GM06990 (cell line): ENCODE results near the gene MEGF11.

Experiments
- DNase-seq: peaks from one replicate; pipeline ENCODE4 v3.0.0-alpha.2; 2011; ENCODE audit not compliant: insufficient read length; ENCODE audit errors: extremely low read depth
- H3K27me3 ChIP-seq: replicated peaks from 2 replicates; pipeline ENCODE4 v1.6.0; 2011; ENCODE audit warnings: low read length; ENCODE audit not compliant: control insufficient read depth, insufficient read depth
- H3K36me3 ChIP-seq: 2 replicates; pipeline ENCODE4 v1.5.1; 2011; ENCODE audit warnings: low read length; ENCODE audit not compliant: control insufficient read depth, insufficient read depth
- H3K4me3 ChIP-seq: replicated peaks from 2 replicates; pipeline ENCODE4 v1.5.1; 2011; ENCODE audit warnings: low read depth, mild to moderate bottlenecking, control low read depth, low read length
- TF ChIP-seq, protein P1 (sequence below): IDR thresholded peaks from 2 replicates; pipeline ENCODE4 v1.5.1; 2011; ENCODE audit warnings: low read length, control low read depth, mild to moderate bottlenecking, inconsistent platforms; ENCODE audit not compliant: insufficient read depth, poor library complexity, severe bottlenecking

MEGF11 gene

DNA sequence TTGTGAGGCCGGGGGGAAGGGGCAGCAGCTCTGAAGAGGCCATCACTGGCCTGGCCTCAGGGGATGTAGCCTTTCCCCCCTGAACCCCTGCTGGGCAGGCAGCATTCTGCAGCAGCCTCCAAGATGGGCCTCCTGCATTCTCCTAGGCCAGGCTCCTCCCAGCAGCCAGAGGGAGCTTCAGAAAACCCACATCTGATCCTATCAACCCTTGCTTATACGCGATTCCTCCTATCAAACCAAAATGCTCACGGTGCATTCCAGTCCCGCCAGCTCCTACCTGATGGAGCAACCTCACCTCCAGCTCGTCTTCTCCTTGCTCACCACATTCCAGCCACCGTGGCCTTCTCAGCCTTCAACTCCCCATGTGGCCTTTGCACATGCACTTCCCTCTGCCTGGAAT, 85.7 kb downstream of the MEGF11 start:
- H3K27me3 ChIP-seq, result no peaks in the 10 kb centered on the region
- no peak for DNase-seq
- no peak overlapping the region for H3K4me3 ChIP-seq
- H3K36me3 ChIP-seq, result no peaks in the 10 kb centered on the region
- TF ChIP-seq, protein P1, sequence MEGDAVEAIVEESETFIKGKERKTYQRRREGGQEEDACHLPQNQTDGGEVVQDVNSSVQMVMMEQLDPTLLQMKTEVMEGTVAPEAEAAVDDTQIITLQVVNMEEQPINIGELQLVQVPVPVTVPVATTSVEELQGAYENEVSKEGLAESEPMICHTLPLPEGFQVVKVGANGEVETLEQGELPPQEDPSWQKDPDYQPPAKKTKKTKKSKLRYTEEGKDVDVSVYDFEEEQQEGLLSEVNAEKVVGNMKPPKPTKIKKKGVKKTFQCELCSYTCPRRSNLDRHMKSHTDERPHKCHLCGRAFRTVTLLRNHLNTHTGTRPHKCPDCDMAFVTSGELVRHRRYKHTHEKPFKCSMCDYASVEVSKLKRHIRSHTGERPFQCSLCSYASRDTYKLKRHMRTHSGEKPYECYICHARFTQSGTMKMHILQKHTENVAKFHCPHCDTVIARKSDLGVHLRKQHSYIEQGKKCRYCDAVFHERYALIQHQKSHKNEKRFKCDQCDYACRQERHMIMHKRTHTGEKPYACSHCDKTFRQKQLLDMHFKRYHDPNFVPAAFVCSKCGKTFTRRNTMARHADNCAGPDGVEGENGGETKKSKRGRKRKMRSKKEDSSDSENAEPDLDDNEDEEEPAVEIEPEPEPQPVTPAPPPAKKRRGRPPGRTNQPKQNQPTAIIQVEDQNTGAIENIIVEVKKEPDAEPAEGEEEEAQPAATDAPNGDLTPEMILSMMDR, result no peak

DNA sequence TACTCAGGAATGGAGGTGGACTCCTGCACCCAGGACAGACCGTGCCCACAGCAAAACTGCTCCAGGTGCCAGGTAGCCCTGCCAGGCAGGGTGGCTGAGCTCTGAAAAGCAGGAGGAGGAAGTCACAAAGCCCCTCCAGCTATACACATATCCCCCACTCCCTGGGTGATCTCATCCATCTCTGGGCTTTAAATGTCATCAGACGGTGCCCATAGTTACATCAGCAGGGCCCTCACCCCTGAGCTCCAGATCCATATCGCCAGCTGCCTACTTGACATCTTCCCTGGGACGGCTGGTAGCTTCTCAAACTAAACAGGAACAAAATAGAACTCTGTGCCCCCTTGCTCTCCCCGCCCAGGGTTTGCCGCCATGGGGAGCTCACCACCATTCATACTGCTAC, 87.7 kb downstream of the MEGF11 start:
- no peak overlapping the region for H3K4me3 ChIP-seq
- DNase-seq, result no peak
- H3K27me3 ChIP-seq, result no peaks in the 10 kb centered on the region
- TF ChIP-seq, protein P1, result no peak
- H3K36me3 ChIP-seq, result no peaks in the 10 kb centered on the region

DNA sequence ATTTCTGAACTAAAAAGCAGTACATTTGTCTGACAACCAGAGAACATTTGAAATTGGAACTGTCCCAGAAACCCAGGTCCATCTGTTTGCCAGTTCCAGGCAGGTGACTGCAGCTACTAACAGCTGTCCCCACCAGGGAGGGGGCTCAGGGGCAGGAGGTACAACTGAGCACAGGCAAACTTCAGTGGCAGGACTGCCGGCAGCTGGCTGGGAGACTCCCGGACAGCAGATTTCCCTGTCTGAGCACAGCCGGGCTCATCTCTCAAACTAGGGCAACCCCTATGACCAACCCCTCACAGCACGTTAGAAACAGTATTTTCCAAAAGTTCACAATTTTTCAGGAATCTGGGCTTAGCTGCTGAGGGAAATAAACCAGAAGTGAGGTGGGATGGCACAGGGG, 88.8 kb downstream of the MEGF11 start:
- Histone ChIP-seq H3K36me3 (no peaks in the 10 kb centered on the region), H3K4me3 (no peak overlapping the region), H3K27me3 (no peaks in the 10 kb centered on the region)
- TF ChIP-seq, protein P1, result no peak
- DNase-seq, result no peak

DNA sequence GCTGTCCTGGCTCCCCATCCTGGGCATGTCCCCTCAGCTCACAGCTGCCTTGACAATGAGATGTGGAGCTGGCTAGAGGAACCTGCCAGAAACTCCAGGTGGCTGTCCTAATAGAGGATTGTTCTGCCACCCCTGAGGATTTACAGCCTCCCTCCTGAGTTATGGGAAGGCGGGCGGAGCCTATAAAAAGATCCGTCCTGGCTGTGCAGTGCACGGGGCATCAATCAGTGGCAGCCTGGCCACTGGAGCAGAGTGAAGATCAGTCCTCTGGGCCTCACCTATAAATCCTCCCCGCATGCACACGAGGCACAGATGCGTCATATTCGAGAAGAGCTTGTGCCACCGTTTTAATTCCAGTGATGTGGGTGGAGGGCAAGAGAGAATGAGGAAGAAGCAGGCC, 90.0 kb downstream of the MEGF11 start:
- H3K27me3 ChIP-seq, result no peaks in the 10 kb centered on the region
- DNase-seq, result no peak
- TF ChIP-seq, protein P1, result no peak
- H3K4me3 ChIP-seq, result no peak overlapping the region
- no peaks in the 10 kb centered on the region for H3K36me3 ChIP-seq

DNA sequence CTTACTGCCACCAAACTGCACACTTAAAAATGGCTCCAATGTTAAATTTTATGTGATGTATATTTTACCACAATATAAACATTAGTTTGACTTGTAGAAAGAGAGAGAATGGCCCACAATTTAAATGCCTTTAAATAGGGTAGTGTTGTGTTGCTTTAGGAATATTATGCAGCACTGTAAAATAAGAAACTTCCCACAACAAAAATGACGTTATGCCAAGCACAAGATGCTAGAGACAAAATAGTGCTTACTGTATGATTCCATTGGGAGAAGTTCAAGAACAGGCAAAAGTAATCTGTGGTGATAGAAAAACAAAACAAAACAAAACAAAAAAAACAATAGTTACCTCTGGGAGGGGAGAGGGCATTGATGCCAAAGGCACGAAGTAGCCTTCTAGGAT, 91.3 kb downstream of the MEGF11 start:
- Histone ChIP-seq H3K4me3 (no peak overlapping the region), H3K36me3 (no peaks in the 10 kb centered on the region), H3K27me3 (no peaks in the 10 kb centered on the region)
- TF ChIP-seq, protein P1, result no peak
- no peak for DNase-seq

DNA sequence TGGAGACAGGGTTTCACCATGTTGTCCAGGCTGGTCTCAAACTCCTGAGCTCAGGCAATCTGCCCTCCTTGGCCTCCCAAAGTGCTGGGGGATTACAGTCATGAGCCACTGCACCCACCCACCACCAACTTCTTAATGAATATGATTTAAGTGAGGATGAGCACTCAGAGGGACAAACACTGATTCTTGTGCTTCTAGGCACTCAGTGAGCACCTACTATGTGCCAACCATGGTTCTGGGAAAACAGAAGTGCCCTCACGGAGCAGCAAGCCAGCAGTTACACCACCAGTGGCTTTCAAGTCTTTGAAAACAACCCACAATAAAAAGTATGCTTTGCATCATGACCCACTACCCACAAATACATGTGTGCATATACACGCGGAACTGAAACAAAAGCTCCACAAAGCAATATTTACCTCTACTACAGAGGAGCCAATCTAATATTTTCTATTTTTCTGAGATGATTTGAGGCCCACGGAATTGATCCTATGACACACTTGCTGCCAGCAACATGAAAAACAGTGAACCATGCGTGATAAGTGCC, 91.9 kb downstream of the MEGF11 start:
- Histone ChIP-seq H3K27me3 (no peaks in the 10 kb centered on the region), H3K4me3 (no peak overlapping the region), H3K36me3 (no peaks in the 10 kb centered on the region)
- no peak for DNase-seq
- TF ChIP-seq, protein P1, result no peak
